GM12875 (cell line): ENCODE results near the gene PDCD1.

Experiments
- H3K4me3 ChIP-seq: one replicate; pipeline ENCODE4 v1.5.1; 2011; ENCODE audit warnings: low read depth, low read length, control low read depth
- TF ChIP-seq, protein P1 (sequence below): IDR thresholded peaks from 2 replicates; pipeline ENCODE4 v1.5.1; 2011; ENCODE audit warnings: low read depth, mild to moderate bottlenecking, control low read depth, inconsistent platforms, low read length, moderate library complexity, borderline replicate concordance; ENCODE audit not compliant: insufficient read depth

Gene PDCD1

DNA sequence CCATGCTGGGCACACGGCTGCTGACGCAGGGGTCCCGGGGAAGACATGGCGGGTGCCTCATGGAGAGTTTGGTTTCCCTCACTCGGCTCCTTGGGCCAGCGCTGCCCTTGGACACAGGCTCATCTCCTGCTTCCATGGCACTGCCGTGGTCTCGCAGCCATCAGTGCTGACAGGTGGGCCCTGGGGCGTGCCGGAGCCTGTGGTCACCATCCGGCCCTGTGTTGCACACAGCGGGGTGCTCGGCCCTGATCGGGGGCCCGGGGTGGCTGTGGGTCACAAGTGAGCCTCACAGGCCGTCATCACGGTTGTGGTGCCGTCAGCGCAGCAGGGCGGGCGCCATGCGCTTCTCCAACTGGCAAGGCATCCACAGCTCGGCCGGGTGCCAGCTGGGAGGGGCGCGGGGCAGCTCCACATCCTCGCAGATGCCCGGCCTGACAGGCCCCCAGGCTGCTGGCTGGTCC is 11.4 kb upstream of the PDCD1 start:
- no peak overlapping the region for H3K4me3 ChIP-seq
- TF ChIP-seq, protein P1, sequence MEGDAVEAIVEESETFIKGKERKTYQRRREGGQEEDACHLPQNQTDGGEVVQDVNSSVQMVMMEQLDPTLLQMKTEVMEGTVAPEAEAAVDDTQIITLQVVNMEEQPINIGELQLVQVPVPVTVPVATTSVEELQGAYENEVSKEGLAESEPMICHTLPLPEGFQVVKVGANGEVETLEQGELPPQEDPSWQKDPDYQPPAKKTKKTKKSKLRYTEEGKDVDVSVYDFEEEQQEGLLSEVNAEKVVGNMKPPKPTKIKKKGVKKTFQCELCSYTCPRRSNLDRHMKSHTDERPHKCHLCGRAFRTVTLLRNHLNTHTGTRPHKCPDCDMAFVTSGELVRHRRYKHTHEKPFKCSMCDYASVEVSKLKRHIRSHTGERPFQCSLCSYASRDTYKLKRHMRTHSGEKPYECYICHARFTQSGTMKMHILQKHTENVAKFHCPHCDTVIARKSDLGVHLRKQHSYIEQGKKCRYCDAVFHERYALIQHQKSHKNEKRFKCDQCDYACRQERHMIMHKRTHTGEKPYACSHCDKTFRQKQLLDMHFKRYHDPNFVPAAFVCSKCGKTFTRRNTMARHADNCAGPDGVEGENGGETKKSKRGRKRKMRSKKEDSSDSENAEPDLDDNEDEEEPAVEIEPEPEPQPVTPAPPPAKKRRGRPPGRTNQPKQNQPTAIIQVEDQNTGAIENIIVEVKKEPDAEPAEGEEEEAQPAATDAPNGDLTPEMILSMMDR: no peak

DNA sequence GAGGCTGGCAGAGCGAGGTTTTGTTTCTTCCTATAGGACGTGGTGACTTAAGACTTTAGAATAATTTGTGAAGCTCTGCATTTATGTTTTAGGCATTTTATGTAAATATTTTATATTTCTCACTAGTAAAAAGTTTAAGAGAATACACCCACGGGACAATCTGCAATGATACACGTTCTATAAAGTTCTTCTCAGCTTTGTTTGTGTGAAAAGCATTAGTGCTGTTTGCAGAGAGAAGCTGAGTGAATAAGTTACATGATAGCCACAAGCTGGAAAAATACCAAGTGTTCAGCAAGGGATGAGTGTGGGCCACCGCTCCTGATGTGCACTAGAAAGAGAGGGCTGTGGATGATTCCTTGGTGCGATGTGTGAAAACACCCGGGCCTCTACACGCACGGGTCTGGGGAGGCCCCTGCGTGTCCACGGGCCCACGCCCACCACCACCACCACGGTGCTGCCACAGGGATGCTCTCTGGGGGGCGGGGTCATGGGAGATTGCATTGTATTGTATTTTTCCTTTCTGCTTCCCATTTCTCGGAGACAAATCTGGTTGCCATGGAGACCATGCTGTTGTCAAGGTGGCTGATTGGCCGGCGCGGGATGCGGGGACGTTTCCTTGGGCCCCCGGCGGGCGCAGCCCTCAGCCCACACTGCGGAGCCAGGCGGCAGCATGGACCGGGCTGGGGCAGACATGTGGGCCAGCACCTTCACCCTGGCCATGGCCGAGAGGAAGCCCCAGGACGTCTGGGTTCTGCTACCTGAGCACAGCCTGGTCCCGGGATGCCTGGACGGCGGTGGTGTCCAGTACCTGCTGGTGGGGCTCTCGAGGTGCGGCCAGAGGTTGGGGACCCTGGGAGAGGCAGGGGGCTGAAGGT is 10.6 kb upstream of the PDCD1 start, which contains the start of gene RTP5:
RTP5 (plus strand) TSS at position 643 of the 875 bp plus-strand sequence; CDS start at position 671, 28 bp downstream.
- TF ChIP-seq, protein P1: no peak

DNA sequence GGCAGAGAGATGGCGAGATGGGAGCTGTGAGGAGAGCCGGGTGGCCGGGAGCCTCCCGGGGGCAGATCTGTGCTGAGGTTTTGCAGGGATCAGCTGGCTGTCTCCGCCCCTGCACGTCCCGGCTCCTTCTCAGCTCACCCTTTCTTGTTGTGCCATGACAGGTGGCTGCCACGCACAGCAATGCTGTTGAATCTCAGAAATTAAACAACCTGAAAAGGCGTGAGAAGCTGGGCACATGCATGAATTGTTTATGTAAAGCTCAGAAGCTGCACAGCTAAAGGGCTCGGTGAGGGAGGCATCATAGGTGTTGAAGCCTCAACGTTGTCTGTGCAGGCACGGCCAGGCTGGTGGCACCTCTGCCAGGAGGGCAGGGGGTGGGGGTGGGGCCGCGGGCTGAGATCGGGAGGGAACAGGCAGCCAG is 10.0 kb upstream of the PDCD1 start:
- TF ChIP-seq, protein P1: no peak
- H3K4me3 ChIP-seq: no peak overlapping the region

More for the DNA sequence above, 10.6 kb upstream of the PDCD1 start, which contains the start of gene RTP5:
- H3K4me3 ChIP-seq: no peak within 1 kb of the TSS

DNA sequence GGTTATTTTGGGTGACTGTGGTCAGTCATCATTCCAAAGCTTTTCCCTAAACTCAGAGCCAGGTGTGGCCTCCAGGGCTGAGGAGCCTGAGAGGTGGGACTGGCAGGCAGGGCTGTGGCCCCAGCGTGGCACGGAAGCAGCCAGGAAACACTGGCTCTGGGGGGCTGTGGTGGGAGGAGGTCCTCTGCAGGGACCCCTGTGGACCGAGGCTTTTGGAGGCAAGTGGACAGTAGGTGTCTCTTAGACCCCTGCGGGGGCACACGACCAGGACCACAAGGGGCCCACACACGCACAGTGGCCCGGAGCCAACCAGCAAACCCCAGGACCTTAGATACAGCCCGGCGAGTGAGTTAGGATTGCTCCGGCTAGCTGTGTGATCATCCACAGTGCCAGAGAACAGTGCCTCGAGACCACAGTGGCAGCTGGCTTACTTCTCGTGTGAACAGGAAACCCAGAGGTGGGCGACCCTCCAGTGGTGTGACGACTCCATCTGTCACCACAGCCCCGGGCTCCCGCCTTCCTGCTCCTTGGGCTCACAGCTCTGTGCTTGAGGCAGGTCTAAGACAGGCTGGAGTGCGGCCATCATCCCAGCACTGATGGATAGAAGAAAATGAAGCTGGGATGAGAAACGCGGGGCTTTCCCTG is 9.2 kb upstream of the PDCD1 start:
- TF ChIP-seq, protein P1: no peak
- no peak overlapping the region for H3K4me3 ChIP-seq

DNA sequence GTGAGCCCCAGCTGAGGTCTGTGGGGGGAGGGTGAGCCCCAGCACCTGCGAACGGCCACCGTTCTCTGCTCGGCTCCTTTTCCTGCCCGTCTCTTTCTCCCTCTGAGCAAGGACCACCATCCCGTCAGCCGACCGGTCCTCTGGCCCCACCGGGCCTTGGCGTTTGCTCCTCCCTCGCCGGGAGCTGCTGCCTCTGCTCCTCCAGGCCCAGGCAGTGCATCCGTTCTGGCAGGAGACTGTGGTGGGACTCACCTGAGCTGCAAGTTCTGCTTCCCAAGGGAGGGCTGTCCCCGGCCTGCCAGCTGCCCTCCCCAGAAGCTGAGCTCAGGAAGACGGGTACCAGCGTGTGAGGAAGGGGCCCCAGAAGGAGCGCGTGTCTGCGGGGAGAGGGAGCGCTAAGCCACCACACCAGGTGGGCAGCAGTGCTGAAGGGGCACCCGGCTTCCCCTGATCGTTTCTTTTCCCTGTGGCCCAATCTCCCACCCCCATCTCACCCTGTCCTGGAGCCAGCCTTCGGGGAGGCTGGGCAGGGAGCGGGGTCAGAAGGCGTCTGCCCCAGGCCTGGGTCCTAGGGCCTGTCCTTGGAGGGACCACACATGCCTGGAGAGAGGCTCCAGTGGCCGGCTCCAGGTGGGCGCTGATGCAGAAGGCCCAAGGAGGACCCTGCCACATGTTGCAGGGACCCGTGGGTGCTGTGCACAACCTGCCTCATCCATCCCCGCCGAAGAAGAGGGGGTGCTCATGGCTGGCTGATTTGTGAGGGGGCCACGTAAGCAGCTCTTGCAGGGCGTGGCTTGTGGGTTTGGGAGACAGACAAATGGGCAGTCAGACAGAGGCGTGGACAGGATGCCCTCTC is 8.3 kb upstream of the PDCD1 start:
- TF ChIP-seq, protein P1: no peak
- no peak overlapping the region for H3K4me3 ChIP-seq

DNA sequence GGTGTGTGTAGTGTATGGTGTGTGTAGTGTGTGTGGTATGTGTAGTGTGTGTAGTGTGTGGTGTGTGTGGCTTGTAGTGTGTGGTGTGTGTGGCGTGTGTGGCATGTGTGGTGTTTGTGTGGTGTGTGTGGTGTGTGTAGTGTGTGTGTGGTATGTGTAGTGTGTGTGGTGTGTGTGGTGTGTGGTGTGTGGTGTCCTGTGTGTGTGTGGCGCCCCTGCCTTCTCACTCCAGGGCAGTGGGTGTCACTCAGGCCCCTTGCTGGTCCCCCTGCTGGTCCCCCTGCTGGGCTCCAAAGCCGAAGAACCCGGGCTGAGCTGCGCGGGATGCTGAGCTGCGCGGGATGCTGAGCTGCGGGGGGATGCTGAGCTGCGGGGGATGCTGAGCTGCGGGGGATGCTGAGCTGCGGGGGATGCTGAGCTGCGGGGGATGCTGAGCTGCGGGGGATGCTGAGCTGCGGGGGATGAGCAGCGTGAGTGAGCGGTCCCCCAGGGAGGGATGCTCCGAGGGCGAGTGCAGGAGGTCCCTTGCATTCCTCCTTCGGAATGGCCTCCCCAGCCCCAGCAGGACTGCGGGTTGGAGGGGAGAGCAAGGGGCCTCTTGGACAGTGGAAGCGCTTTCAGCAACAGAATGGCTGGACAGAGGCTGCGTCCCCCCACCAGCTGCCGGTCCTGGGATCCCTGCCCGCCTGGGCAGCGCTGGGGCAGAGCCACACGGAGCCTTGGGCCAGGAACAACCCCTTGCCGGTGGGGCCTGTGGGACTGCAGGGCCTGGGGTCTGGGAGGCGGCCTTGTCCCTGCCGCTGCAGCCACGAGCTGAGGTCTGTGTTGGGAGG is 7.5 kb upstream of the PDCD1 start:
- no peak overlapping the region for H3K4me3 ChIP-seq
- TF ChIP-seq, protein P1: 0 out of 2 replicates have a peak, but pooled peaks have one; percentile 9
